Stomach (tissue), 9 donors: ENCODE measurements around the gene MCHR2. TPM values are rescaled to one million over a fixed set of nuclear protein-coding genes. Genes with fewer than 3 reads are reported as not detected.

Source experiments
- DNase-seq, 2 donors: peaks; one replicate each; pipeline versions ENCODE4 v3.0.0 to v3.0.0-alpha.2; 2013 to 2019
- H3K27ac ChIP-seq, 5 donors: fragments of 200-600 bp in 4 of 5; sonication (generic) in 4 of 5; one replicate each; pipeline ENCODE4 v1.5.1; 2013 to 2019; ENCODE audit warnings: mild to moderate bottlenecking in 1 of 5, moderate library complexity in 1 of 5
- H3K27me3 ChIP-seq, 3 donors: fragments of 200-600 bp; sonication (generic); one replicate each; pipeline ENCODE4 v1.5.1; 2017 to 2019; ENCODE audit warnings: mixed run types in 1 of 3
- H3K36me3 ChIP-seq, 4 donors: fragments of 200-600 bp; sonication (generic); 1 replicate in 3 of 4; 2 replicates in 1 of 4; pipeline ENCODE4 v1.5.1; 2016 to 2019
- H3K4me1 ChIP-seq, 4 donors: fragments of 200-600 bp; sonication (generic); one replicate each; pipeline ENCODE4 v1.5.1; 2016 to 2019
- H3K4me3 ChIP-seq, 4 donors: fragments of 200-600 bp; sonication (generic) in 3 of 4; one replicate each; pipeline ENCODE4 v1.5.1; 2016 to 2019; ENCODE audit warnings: mild to moderate bottlenecking in 1 of 4
- H3K9me3 ChIP-seq, 4 donors: fragments of 200-600 bp; sonication (generic); one replicate each; pipeline ENCODE4 v1.5.1; 2016 to 2019
- EP300 ChIP-seq: sonication (generic); formaldehyde crosslinking; IDR thresholded peaks from one replicate; pipeline ENCODE4 v1.6.1; 2017; ENCODE audit warnings: antibody characterized with exemption
- POLR2A ChIP-seq, 4 donors: fragments of 450-650 bp; IDR thresholded peaks; one replicate each; pipeline ENCODE4 v1.6.1; 2016; ENCODE audit warnings: antibody characterized with exemption in 4 of 4, control low read depth in 2 of 4, mild to moderate bottlenecking in 1 of 4, moderate library complexity in 1 of 4
- POLR2AphosphoS5 ChIP-seq, 3 donors: sonication (generic); formaldehyde crosslinking; IDR thresholded peaks; one replicate each; pipeline ENCODE4 v1.6.1; 2016; ENCODE audit warnings: antibody characterized with exemption in 3 of 3
- WGBS, 5 donors: extraction: QIAGEN DNeasy Blood & Tissue Kit in 3 of 5; methylation state at CpG; one replicate each; pipeline versions ENCODE4 v1.1.5 to v1.1.7; 2013 to 2018; 5-methylcytosine and 5-hydroxymethylcytosine counted together
- intact Hi-C: fragments of 100-400 bp; cut with DNase I; formaldehyde crosslinking; loops from one replicate; pipeline ENCODE4 v1.15.1; 2023; ENCODE audit warnings: low total_unique reads
- polyA plus RNA-seq, 3 donors: library from polyadenylated mRNA; stranded (reverse); fragments of 200-250 nt; gene quantifications; one replicate each; pipeline ENCODE4 v1.2.3, GENCODE V29; 2013
- total RNA-seq, 5 donors: library from RNA; depleted of rRNA; stranded (reverse); fragments of >200 nt; gene quantifications; one replicate each; pipeline versions ENCODE4 v1.1.0 to v1.2.3, GENCODE V29; 2014 to 2016
- TF ChIP-seq, protein P1 (sequence below), 7 experiments: fragments of 450-650 bp in 4 of 7; fragments of 200-600 bp in 3 of 7; sonication (generic) in 3 of 7; IDR thresholded peaks; one replicate each; pipeline ENCODE4 v1.5.1; 2016 to 2019; ENCODE audit warnings: antibody characterized with exemption in 7 of 7, control low read depth in 2 of 7, mild to moderate bottlenecking in 1 of 7
- donor health status: healthy with polysubstance abuse.
- donor health status: Bipolar disorder and iron deficiency.
- donor health status: healthy.

Gene MCHR2
- total and polyA plus RNA-seq, 8 donors: 0.37 TPM; not detected in 7

DNA sequence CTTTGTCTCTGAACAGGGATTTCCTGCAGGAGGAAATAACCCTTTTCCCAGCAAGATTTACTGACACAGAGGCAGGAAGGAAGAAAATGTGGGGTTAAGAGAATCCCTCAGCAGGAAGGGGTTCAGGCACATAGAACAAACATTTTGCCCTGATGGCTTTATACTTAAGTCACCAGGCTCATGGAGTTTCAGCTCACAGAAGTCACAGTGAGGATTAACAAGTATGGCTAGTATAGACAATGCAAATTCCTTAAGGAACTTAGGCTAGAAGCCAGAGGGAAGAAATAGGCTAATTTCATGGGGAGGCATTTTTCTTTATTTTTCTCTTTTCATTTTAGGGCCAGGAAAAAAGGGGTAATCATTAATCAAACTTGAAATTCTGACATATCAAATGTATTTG, 50.2 kb downstream of the MCHR2 start:
- intact Hi-C loops: no loop called here
- Histone ChIP-seq H3K27ac (no peak overlapping the region), H3K4me1 (no peaks in the 10 kb centered on the region), H3K36me3 (no peaks in the 10 kb centered on the region), H3K9me3 (no peaks in the 10 kb centered on the region), H3K4me3 (no peak overlapping the region), H3K27me3 (peaks cover 0 to 4% (median 0%) of the 10 kb centered on the region in 3 donors)
- TF ChIP-seq EP300 (no peak), POLR2AphosphoS5 (IDR thresholded peaks at IDR 0.05) (no peak), POLR2A (IDR thresholded peaks at IDR 0.05) (no peak)
- TF ChIP-seq, protein P1, sequence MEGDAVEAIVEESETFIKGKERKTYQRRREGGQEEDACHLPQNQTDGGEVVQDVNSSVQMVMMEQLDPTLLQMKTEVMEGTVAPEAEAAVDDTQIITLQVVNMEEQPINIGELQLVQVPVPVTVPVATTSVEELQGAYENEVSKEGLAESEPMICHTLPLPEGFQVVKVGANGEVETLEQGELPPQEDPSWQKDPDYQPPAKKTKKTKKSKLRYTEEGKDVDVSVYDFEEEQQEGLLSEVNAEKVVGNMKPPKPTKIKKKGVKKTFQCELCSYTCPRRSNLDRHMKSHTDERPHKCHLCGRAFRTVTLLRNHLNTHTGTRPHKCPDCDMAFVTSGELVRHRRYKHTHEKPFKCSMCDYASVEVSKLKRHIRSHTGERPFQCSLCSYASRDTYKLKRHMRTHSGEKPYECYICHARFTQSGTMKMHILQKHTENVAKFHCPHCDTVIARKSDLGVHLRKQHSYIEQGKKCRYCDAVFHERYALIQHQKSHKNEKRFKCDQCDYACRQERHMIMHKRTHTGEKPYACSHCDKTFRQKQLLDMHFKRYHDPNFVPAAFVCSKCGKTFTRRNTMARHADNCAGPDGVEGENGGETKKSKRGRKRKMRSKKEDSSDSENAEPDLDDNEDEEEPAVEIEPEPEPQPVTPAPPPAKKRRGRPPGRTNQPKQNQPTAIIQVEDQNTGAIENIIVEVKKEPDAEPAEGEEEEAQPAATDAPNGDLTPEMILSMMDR (IDR thresholded peaks at IDR 0.05): no peak
- no peak for DNase-seq

- Histone ChIP-seq H3K36me3 (no peaks in the 10 kb centered on the region), H3K27me3 (peaks cover 0 to 4% (median 0%) of the 10 kb centered on the region in 3 donors), H3K4me3 (no peak overlapping the region), H3K4me1 (no peaks in the 10 kb centered on the region), H3K9me3 (no peaks in the 10 kb centered on the region), H3K27ac (no peak overlapping the region)
- WGBS, 5 donors: 62 to 83% (median 75%) methylated on average over 2 of the region's 2 CpGs
- no peak for DNase-seq
- TF ChIP-seq, protein P1 (IDR thresholded peaks at IDR 0.05): no peak
- TF ChIP-seq EP300: no peak
- no peak for TF ChIP-seq POLR2A (IDR thresholded peaks at IDR 0.05)
- no peak for TF ChIP-seq POLR2AphosphoS5 (IDR thresholded peaks at IDR 0.05)
- intact Hi-C loops: no loop called here
Measured at GRCh38 chr6:99940582-99940981, 53.4 kb downstream of the MCHR2 start.

DNA sequence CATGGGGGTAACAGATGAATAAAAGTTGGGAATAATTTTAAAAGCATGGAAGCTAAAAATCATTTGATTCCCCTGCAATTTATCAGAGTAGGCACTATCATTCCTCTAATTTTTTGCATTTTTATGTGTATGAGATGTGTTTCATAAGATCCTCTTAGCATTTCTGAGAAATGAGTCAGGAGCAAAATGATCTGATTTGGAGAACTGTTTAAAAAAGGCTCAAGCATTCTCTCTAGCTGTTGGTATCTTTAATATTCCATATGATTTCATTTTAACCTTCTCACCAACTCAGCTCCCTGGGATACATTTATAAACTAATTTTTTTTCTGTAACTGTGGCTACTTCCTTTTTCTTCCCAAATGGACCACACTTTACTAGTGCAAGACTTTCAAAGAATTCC, 60.9 kb downstream of the MCHR2 start:
- Histone ChIP-seq H3K27me3 (no peaks in the 10 kb centered on the region), H3K36me3 (no peaks in the 10 kb centered on the region), H3K27ac (no peak overlapping the region), H3K4me3 (no peak overlapping the region), H3K9me3 (no peaks in the 10 kb centered on the region), H3K4me1 (no peaks in the 10 kb centered on the region)
- DNase-seq: no peak
- intact Hi-C loops: no loop called here
- TF ChIP-seq EP300 (no peak), POLR2A (IDR thresholded peaks at IDR 0.05) (no peak), POLR2AphosphoS5 (IDR thresholded peaks at IDR 0.05) (no peak)
- TF ChIP-seq, protein P1 (IDR thresholded peaks at IDR 0.05): no peak

DNA sequence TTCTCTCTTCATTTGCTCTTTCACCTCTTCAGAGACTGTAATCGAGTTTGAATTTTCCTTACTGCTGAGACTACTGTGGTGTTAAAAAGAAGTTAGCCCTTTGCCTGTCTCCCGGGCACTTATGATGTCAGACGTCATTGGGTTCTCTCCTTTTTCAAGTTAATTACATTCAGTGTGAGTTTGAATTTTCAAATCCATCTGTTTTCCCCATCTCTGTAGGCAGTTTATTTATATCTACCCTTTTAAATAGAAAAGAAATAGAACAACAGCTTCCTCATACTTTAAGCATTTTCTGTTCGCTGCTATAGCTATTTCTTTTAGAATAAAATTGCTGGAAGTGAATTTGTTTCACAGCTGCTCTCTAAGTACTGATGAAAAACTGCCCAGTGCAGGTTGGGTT, 81.4 kb downstream of the MCHR2 start:
- Histone ChIP-seq H3K27me3 (peaks cover 0 to 5% (median 0%) of the 10 kb centered on the region in 3 donors), H3K27ac (no peak overlapping the region), H3K36me3 (no peaks in the 10 kb centered on the region), H3K4me1 (no peaks in the 10 kb centered on the region), H3K9me3 (no peaks in the 10 kb centered on the region), H3K4me3 (no peak overlapping the region)
- WGBS, 5 donors: 47 to 61% (median 52%) methylated on average over 4 of the region's 4 CpGs
- intact Hi-C loops: no loop called here
- TF ChIP-seq POLR2AphosphoS5 (IDR thresholded peaks at IDR 0.05): no peak
- TF ChIP-seq, protein P1 (IDR thresholded peaks at IDR 0.05): no peak
- TF ChIP-seq POLR2A (IDR thresholded peaks at IDR 0.05): no peak
- no peak for TF ChIP-seq EP300
- no peak for DNase-seq
